Loucy (cell line): ENCODE data around the gene MZB1.
"Not testable (repeated sequence)": the region's sequence is repeated elsewhere in the genome, so short reads cannot be mapped to it uniquely, and the experiment has no call there.

Experiments
- H2AFZ ChIP-seq: fragments of 200-600 bp; sonication (generic); 2 replicates; pipeline ENCODE4 v1.6.0; 2016; ENCODE audit warnings: antibody characterized with exemption, mild to moderate bottlenecking, low read length, moderate library complexity
- H3F3A ChIP-seq: fragments of 200-600 bp; 2 replicates; pipeline ENCODE4 v1.6.0; 2016; ENCODE audit warnings: antibody characterized with exemption, low read depth, mild to moderate bottlenecking
- H3K27me3 ChIP-seq: fragments of 200-600 bp; sonication (generic); 2 replicates; pipeline ENCODE4 v1.6.1; 2014; ENCODE audit warnings: low read length, mild to moderate bottlenecking; ENCODE audit not compliant: insufficient read depth, poor library complexity, severe bottlenecking
- H3K36me3 ChIP-seq: fragments of 200-600 bp; sonication (generic); 2 replicates; pipeline ENCODE4 v1.6.1; 2016; ENCODE audit warnings: low read length; ENCODE audit not compliant: insufficient read depth
- H3K4me1 ChIP-seq: fragments of 200-600 bp; sonication (generic); 2 replicates; pipeline ENCODE4 v1.5.1; 2014; ENCODE audit warnings: low read length, mild to moderate bottlenecking; ENCODE audit not compliant: insufficient read depth, poor library complexity, severe bottlenecking
- H3K4me2 ChIP-seq: fragments of 200-600 bp; sonication (generic); 2 replicates; pipeline ENCODE4 v1.6.0; 2014; ENCODE audit warnings: antibody characterized with exemption, low read length, low read depth, mild to moderate bottlenecking; ENCODE audit not compliant: poor library complexity, severe bottlenecking
- H3K4me3 ChIP-seq: fragments of 200-600 bp; sonication (generic); 2 replicates; pipeline ENCODE4 v1.5.1; 2014; ENCODE audit warnings: low read length, mild to moderate bottlenecking, mixed read lengths; ENCODE audit not compliant: poor library complexity, severe bottlenecking
- H3K79me2 ChIP-seq: fragments of 200-600 bp; sonication (generic); 2 replicates; pipeline ENCODE4 v1.6.1; 2014; ENCODE audit warnings: low read length; ENCODE audit not compliant: insufficient read depth
- H3K9ac ChIP-seq: fragments of 200-600 bp; sonication (generic); 2 replicates; pipeline ENCODE4 v1.6.0; 2014; ENCODE audit warnings: mild to moderate bottlenecking, low read depth, low read length, moderate library complexity; ENCODE audit not compliant: poor library complexity, severe bottlenecking
- H3K9me2 ChIP-seq: fragments of 200-600 bp; sonication (generic); replicated peaks from 2 replicates; pipeline ENCODE4 v1.6.1; 2016; ENCODE audit warnings: low read depth, low read length, mixed read lengths
- H3K9me3 ChIP-seq: fragments of 200-600 bp; sonication (generic); 2 replicates; pipeline ENCODE4 v1.6.1; 2014; ENCODE audit warnings: mild to moderate bottlenecking, antibody characterized with exemption, low read length, low read depth; ENCODE audit not compliant: insufficient read depth
- H4K20me1 ChIP-seq: fragments of 200-600 bp; sonication (generic); 2 replicates; pipeline ENCODE4 v1.6.0; 2014; ENCODE audit warnings: antibody characterized with exemption, low read length, mild to moderate bottlenecking; ENCODE audit not compliant: insufficient read depth, poor library complexity, severe bottlenecking
- CTCF ChIP-seq: fragments of 200-600 bp; sonication (generic); conservative IDR thresholded peaks from 2 replicates; pipeline ENCODE4 v1.5.1; 2014; ENCODE audit warnings: mild to moderate bottlenecking, antibody characterized with exemption, low read length
- EZH2phosphoT487 ChIP-seq: fragments of 200-600 bp; IDR thresholded peaks from 2 replicates; pipeline ENCODE4 v1.6.1; 2018; ENCODE audit warnings: antibody characterized with exemption, mild to moderate bottlenecking, moderate library complexity, borderline replicate concordance

The MZB1 gene

GRCh38 chr5:139413153-139413552 is 23.4 kb upstream of the MZB1 start:
- Histone ChIP-seq H3K27me3 (no peaks in the 10 kb centered on the region), H3K4me3 (no peak overlapping the region), H3K79me2 (no peaks in the 10 kb centered on the region), H3F3A (no peaks in the 10 kb centered on the region), H4K20me1 (no peaks in the 10 kb centered on the region), H3K4me1 (peaks cover 32% of the 10 kb centered on the region), H3K9me3 (no peaks in the 10 kb centered on the region), H3K9ac (no peak overlapping the region), H2AFZ (no peak overlapping the region), H3K9me2 (no peaks in the 10 kb centered on the region), H3K36me3 (no peaks in the 10 kb centered on the region; the same call in 1 of the 2 replicates), H3K4me2 (no peak overlapping the region)
- TF ChIP-seq EZH2phosphoT487: no peak
- TF ChIP-seq CTCF: no peak

GRCh38 chr5:139410993-139411828 is 21.5 kb upstream of the MZB1 start:
- Histone ChIP-seq H3K9me3 (no peaks in the 10 kb centered on the region), H3K36me3 (no peaks in the 10 kb centered on the region), H3K4me1 (peaks cover 26% of the 10 kb centered on the region), H3K4me3 (no peak overlapping the region), H3K9me2 (no peaks in the 10 kb centered on the region), H3K27me3 (no peaks in the 10 kb centered on the region), H4K20me1 (no peaks in the 10 kb centered on the region), H3F3A (no peaks in the 10 kb centered on the region), H2AFZ (no peak overlapping the region), H3K79me2 (no peaks in the 10 kb centered on the region), H3K9ac (no peak overlapping the region), H3K4me2 (no peak overlapping the region)
- TF ChIP-seq CTCF: no peak
- TF ChIP-seq EZH2phosphoT487: no peak

- Histone ChIP-seq H3K9me3 (no peaks in the 10 kb centered on the region), H4K20me1 (no peaks in the 10 kb centered on the region), H3K9ac (no peak overlapping the region), H2AFZ (no peak overlapping the region), H3K36me3 (no peaks in the 10 kb centered on the region), H3K4me3 (no peak overlapping the region), H3K9me2 (no peaks in the 10 kb centered on the region), H3K79me2 (no peaks in the 10 kb centered on the region), H3K27me3 (no peaks in the 10 kb centered on the region), H3F3A (no peaks in the 10 kb centered on the region), H3K4me2 (no peak overlapping the region), H3K4me1 (peaks cover 18% of the 10 kb centered on the region)
- TF ChIP-seq EZH2phosphoT487 (no peak), CTCF (no peak)
These were observed 20.6 kb upstream of the MZB1 start for GRCh38 chr5:139410121-139410992.

DNA sequence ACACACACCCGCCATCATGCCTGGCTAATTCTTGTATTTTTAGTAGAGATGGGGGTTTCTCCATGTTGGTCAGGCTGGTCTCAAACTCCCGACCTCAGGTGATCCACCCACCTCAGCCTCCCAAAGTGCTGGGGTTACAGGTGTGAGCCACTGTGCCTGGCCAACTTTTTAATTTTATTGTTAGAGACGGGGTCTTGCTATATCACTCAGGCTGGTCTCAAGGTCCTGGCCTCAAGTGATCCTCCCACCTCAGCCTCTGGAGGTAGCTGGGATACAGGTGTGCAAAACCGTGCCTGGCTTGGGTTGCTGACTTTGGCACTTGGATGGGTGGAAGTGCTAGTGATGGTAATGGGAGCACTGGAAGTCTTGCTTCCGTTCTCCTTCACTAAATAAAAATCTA is 19.4 kb upstream of the MZB1 start:
- not testable (repeated sequence) for H2AFZ ChIP-seq, H4K20me1 ChIP-seq, H3K36me3 ChIP-seq, H3K9me3 ChIP-seq, H3K9me2 ChIP-seq, H3K79me2 ChIP-seq, H3F3A ChIP-seq, H3K4me2 ChIP-seq, H3K9ac ChIP-seq, H3K27me3 ChIP-seq, H3K4me3 ChIP-seq
- peaks cover 13% of the 10 kb centered on the region for H3K4me1 ChIP-seq
